HUES48 (cell line): ENCODE data around the gene NCKAP5.
"Not testable (repeated sequence)": the region's sequence is repeated elsewhere in the genome, so short reads cannot be mapped to it uniquely, and the experiment has no call there.

Source experiments
- H3K27ac ChIP-seq: one replicate; pipeline ENCODE4 v1.7.0; 2013; ENCODE audit warnings: low read depth, low read length, inconsistent platforms
- H3K27me3 ChIP-seq: 2 replicates; pipeline ENCODE4 v1.6.1; 2013; ENCODE audit warnings: mild to moderate bottlenecking, low read length; ENCODE audit not compliant: control insufficient read depth, insufficient read depth
- H3K36me3 ChIP-seq: 2 replicates; pipeline ENCODE4 v1.6.1; 2013; ENCODE audit warnings: low read length; ENCODE audit not compliant: control insufficient read depth, insufficient read depth
- H3K4me1 ChIP-seq: 2 replicates; pipeline ENCODE4 v1.6.1; 2013; ENCODE audit warnings: mild to moderate bottlenecking, low read length; ENCODE audit not compliant: control insufficient read depth, insufficient read depth
- H3K4me3 ChIP-seq: 2 replicates; pipeline ENCODE4 v1.5.1; 2013; ENCODE audit warnings: mild to moderate bottlenecking, low read depth, low read length
- H3K9ac ChIP-seq: 2 replicates; pipeline ENCODE4 v1.6.1; 2013; ENCODE audit warnings: mild to moderate bottlenecking, low read depth, low read length, moderate library complexity
- H3K9me3 ChIP-seq: 2 replicates; pipeline ENCODE4 v1.6.1; 2013; ENCODE audit warnings: low read length; ENCODE audit not compliant: control insufficient read depth, insufficient read depth

NCKAP5 gene

GRCh38 chr2:132811148-132811915 lies 756.9 kb downstream of the NCKAP5 start:
- no peak overlapping the region for H3K4me3 ChIP-seq
- peak overlapping the region; percentile 14 for H3K27ac ChIP-seq
- no peaks in the 10 kb centered on the region for H3K36me3 ChIP-seq
- H3K27me3 ChIP-seq: no peaks in the 10 kb centered on the region
- 0 out of 2 replicates have a peak, but pooled peaks cover 7% of the 10 kb centered on the region for H3K4me1 ChIP-seq
- H3K9me3 ChIP-seq: no peaks in the 10 kb centered on the region; the same call in 1 of the 2 replicates
- H3K9ac ChIP-seq: no peak overlapping the region

GRCh38 chr2:132809962-132810361 lies 758.3 kb downstream of the NCKAP5 start:
- H3K27ac ChIP-seq, H3K4me1 ChIP-seq, H3K4me3 ChIP-seq, H3K9me3 ChIP-seq, H3K36me3 ChIP-seq, H3K9ac ChIP-seq, H3K27me3 ChIP-seq: not testable (repeated sequence)

- H3K4me3 ChIP-seq: no peak overlapping the region
- peak overlapping the region; percentile 67 for H3K27ac ChIP-seq
- 0 out of 2 replicates have a peak, but pooled peaks cover 4% of the 10 kb centered on the region for H3K4me1 ChIP-seq
- H3K9me3 ChIP-seq: peaks cover 4% of the 10 kb centered on the region; the same call in 1 of the 2 replicates
- no peaks in the 10 kb centered on the region for H3K27me3 ChIP-seq
- H3K36me3 ChIP-seq: no peaks in the 10 kb centered on the region
- H3K9ac ChIP-seq: no peak overlapping the region
Observed at GRCh38 chr2:132804051-132804450, 764.2 kb downstream of the NCKAP5 start.

GRCh38 chr2:132798341-132798740 lies 769.9 kb downstream of the NCKAP5 start:
- no peak overlapping the region for H3K27ac ChIP-seq
- H3K27me3 ChIP-seq: no peaks in the 10 kb centered on the region
- no peaks in the 10 kb centered on the region for H3K36me3 ChIP-seq
- H3K4me1 ChIP-seq: no peaks in the 10 kb centered on the region
- H3K9ac ChIP-seq: no peak overlapping the region
- no peaks in the 10 kb centered on the region for H3K9me3 ChIP-seq
- no peak overlapping the region for H3K4me3 ChIP-seq

- Histone ChIP-seq H3K9ac (no peak overlapping the region), H3K27me3 (no peaks in the 10 kb centered on the region), H3K36me3 (no peaks in the 10 kb centered on the region)
Observed at GRCh38 chr2:132797556-132797955, 770.7 kb downstream of the NCKAP5 start.

GRCh38 chr2:132797071-132797470 lies 771.2 kb downstream of the NCKAP5 start:
- H3K9ac ChIP-seq: no peak overlapping the region
- H3K4me3 ChIP-seq: no peak overlapping the region
- no peaks in the 10 kb centered on the region for H3K36me3 ChIP-seq
- no peak overlapping the region for H3K27ac ChIP-seq
- no peaks in the 10 kb centered on the region for H3K4me1 ChIP-seq
- H3K27me3 ChIP-seq: no peaks in the 10 kb centered on the region
- H3K9me3 ChIP-seq: no peaks in the 10 kb centered on the region

More at GRCh38 chr2:132797556-132797955, 770.7 kb downstream of the NCKAP5 start:
- no peak overlapping the region for H3K4me3 ChIP-seq
- H3K9me3 ChIP-seq: no peaks in the 10 kb centered on the region
- H3K4me1 ChIP-seq: no peaks in the 10 kb centered on the region
- H3K27ac ChIP-seq: no peak overlapping the region

- no peaks in the 10 kb centered on the region for H3K27me3 ChIP-seq
- no peaks in the 10 kb centered on the region for H3K9me3 ChIP-seq
- H3K4me3 ChIP-seq: no peak overlapping the region
- H3K36me3 ChIP-seq: no peaks in the 10 kb centered on the region
- H3K9ac ChIP-seq: no peak overlapping the region
- H3K27ac ChIP-seq: no peak overlapping the region
- no peaks in the 10 kb centered on the region for H3K4me1 ChIP-seq
Observed at GRCh38 chr2:132795220-132795619, 773.0 kb downstream of the NCKAP5 start.

- Histone ChIP-seq H3K9ac (no peak overlapping the region), H3K27me3 (no peaks in the 10 kb centered on the region), H3K4me1 (no peaks in the 10 kb centered on the region), H3K36me3 (no peaks in the 10 kb centered on the region), H3K4me3 (no peak overlapping the region), H3K27ac (no peak overlapping the region), H3K9me3 (no peaks in the 10 kb centered on the region)
Observed at GRCh38 chr2:132793532-132793931, 774.7 kb downstream of the NCKAP5 start.

- Histone ChIP-seq H3K36me3 (no peaks in the 10 kb centered on the region), H3K27ac (no peak overlapping the region), H3K9me3 (no peaks in the 10 kb centered on the region), H3K9ac (no peak overlapping the region), H3K4me3 (no peak overlapping the region), H3K4me1 (no peaks in the 10 kb centered on the region), H3K27me3 (no peaks in the 10 kb centered on the region)
Observed at GRCh38 chr2:132790207-132790785, 778.0 kb downstream of the NCKAP5 start.

GRCh38 chr2:132789066-132789465 lies 779.2 kb downstream of the NCKAP5 start:
- H3K4me3 ChIP-seq: no peak overlapping the region
- H3K4me1 ChIP-seq: no peaks in the 10 kb centered on the region
- H3K9ac ChIP-seq: no peak overlapping the region
- H3K27ac ChIP-seq: no peak overlapping the region
- no peaks in the 10 kb centered on the region for H3K27me3 ChIP-seq
- no peaks in the 10 kb centered on the region for H3K36me3 ChIP-seq
- no peaks in the 10 kb centered on the region for H3K9me3 ChIP-seq

- no peaks in the 10 kb centered on the region for H3K9me3 ChIP-seq
- no peak overlapping the region for H3K27ac ChIP-seq
- no peak overlapping the region for H3K9ac ChIP-seq
- H3K4me3 ChIP-seq: no peak overlapping the region
- no peaks in the 10 kb centered on the region for H3K4me1 ChIP-seq
- no peaks in the 10 kb centered on the region for H3K27me3 ChIP-seq
- H3K36me3 ChIP-seq: no peaks in the 10 kb centered on the region
Observed at GRCh38 chr2:132788310-132788838, 779.9 kb downstream of the NCKAP5 start.
